ENCODE results near the gene CLHC1.

GRCh38 chr2:55165626-55166025 is 66.5 kb downstream of the CLHC1 start:
- TF ChIP-seq, protein P1, sequence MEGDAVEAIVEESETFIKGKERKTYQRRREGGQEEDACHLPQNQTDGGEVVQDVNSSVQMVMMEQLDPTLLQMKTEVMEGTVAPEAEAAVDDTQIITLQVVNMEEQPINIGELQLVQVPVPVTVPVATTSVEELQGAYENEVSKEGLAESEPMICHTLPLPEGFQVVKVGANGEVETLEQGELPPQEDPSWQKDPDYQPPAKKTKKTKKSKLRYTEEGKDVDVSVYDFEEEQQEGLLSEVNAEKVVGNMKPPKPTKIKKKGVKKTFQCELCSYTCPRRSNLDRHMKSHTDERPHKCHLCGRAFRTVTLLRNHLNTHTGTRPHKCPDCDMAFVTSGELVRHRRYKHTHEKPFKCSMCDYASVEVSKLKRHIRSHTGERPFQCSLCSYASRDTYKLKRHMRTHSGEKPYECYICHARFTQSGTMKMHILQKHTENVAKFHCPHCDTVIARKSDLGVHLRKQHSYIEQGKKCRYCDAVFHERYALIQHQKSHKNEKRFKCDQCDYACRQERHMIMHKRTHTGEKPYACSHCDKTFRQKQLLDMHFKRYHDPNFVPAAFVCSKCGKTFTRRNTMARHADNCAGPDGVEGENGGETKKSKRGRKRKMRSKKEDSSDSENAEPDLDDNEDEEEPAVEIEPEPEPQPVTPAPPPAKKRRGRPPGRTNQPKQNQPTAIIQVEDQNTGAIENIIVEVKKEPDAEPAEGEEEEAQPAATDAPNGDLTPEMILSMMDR (IDR thresholded peaks at IDR 0.05): no peak
- TF ChIP-seq POLR2A (IDR thresholded peaks at IDR 0.05) (no peak), EP300 (IDR thresholded peaks at IDR 0.05) (no peak)

Measured in stomach (tissue), 4 donors.